HG02938 (cell line): ENCODE measurements around the gene HSF2BP.
"Not testable (repeated sequence)": the region's sequence is repeated elsewhere in the genome, so short reads cannot be mapped to it uniquely, and the experiment has no call there.

Experiments
- ATAC-seq: cut with Tn5 transposase; IDR thresholded peaks from one replicate; pipeline ENCODE4 v1.9.1; 2021; ENCODE audit warnings: mild to moderate bottlenecking, moderate library complexity; ENCODE audit not compliant: unreplicated experiment

The HSF2BP gene

DNA sequence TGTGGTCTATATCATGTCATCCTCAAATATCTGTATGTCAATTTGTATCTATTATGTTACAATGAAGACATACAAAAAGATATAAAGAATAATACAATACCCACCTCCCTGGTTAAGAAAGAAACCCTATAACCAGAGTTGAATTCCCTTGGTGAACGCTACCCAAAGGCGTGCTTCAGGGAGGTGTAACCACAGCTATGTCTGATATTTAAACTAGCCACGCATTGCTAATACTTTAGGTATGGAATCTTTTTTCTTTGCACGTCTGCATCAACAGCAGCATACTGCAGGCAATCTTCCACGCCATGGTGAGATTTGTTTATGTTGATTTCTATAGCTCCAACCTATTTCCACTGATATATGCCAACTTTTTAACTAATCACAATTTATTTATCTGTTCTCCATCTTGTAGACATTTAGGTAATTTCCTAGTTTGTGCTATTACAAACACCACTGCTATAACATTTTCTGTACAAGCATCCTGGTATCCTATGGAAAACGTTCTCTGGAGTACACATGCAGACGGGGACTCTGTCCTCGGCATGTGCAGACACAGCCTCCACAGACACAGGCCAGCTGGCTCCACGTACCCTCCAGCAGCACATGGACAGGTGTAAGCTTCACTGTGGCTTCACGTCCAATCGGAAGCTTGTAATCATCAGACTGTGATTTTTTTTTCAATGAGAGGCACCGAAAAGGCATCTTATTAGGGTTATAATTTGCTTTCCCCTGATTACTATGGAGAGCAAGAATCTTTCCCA, 58.5 kb downstream of the HSF2BP start:
- no peak for ATAC-seq

GRCh38 chr21:43599728-43600127, 59.6 kb downstream of the HSF2BP start:
- no peak for ATAC-seq

GRCh38 chr21:43598416-43599120, 60.7 kb downstream of the HSF2BP start:
- no peak for ATAC-seq

DNA sequence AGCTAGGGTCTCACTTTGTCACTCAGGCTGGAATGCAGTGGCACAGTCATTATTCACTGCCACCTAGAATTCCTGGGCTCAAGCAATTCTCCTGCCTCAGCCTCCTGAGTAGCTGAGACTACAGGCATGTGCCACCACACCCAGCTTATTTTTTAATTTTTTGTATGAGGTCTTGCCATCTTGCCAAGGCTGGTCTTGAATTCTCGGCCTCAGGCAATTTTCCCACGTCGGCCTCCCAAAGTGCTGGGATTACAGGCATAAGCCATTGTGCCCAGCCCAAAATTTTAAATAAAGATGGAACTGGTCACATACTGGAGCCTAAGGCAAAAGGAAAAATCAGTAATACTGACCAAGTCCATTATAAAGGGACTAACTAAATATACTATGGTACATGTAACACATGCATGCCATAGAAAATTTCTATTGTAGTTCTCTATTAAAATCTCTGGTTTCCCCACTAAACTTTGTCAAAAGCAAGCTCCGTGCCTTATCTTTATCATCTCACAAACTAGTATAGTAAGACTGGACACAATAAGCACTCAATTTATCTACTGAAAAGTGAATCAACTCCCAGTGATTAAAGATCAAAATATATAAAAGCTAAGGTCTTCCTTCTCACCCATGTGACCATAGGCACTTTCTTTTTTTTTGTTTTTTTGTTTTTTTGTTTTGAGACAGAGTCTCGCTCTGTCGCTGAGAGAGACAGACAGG, 61.6 kb downstream of the HSF2BP start:
- ATAC-seq, result no peak

- ATAC-seq, result no peak
These were observed 62.2 kb downstream of the HSF2BP start for GRCh38 chr21:43597052-43597451.

DNA sequence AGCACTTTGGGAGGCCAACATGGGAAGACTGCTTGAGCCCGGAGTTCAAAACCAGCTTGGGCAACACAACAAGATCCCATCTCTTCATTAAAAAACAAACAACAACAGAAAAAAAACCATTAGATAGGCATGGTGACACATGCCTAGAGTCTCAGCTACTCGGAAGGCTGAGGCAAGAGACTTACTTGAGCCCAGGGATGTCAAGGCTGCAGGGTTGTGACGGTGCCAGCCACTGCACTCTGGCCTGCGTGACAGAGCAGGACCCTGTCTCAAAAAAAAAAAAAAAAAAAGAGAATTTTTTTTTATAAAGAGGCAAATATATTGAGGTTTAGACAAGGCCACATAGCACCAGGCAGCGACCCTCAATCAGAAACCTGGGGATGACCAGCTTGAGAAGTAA, 62.7 kb downstream of the HSF2BP start:
- ATAC-seq, result no peak

DNA sequence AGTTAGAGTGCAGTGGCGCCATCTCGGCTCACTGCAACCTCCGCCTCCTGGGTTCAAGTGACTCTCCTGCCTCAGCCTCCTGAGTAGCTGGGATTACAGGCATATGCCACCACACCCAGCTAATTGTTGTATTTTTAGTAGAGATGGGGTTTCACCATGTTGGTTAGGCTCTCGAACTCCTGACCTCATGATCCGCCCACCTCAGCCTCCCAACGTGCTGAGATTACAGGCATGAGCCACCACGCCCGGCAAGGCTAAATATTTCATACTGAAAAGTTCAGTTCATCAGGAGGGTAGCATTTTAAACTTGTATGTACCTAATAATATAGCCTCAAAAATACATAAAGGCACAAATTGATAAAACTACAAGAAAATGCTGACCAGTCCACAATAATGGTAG, 63.5 kb downstream of the HSF2BP start:
- not testable (repeated sequence) for ATAC-seq

GRCh38 chr21:43593078-43593477, 66.2 kb downstream of the HSF2BP start:
- no peak for ATAC-seq

DNA sequence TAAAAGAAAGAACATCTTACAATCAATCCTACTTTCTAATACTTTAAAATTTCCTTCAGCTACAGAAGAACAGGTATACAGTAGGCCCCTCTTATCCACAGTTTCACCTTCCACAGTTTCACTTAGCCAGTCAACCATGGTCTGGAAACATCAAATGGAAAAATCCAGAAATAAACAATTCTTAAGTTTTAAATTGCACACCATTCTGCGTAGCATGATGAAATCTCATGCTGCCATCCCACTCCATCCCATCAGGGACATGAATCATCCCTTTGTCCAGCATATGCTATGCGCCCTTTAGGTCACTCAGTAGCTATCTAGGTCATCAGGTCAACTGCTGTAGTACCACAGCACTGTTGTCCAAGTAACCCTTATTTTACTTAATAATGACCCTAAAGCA, 67.7 kb downstream of the HSF2BP start:
- no peak for ATAC-seq

GRCh38 chr21:43590194-43590593, 69.1 kb downstream of the HSF2BP start:
- ATAC-seq, result no peak

GRCh38 chr21:43588957-43589356, 70.3 kb downstream of the HSF2BP start:
- ATAC-seq, result no peak

DNA sequence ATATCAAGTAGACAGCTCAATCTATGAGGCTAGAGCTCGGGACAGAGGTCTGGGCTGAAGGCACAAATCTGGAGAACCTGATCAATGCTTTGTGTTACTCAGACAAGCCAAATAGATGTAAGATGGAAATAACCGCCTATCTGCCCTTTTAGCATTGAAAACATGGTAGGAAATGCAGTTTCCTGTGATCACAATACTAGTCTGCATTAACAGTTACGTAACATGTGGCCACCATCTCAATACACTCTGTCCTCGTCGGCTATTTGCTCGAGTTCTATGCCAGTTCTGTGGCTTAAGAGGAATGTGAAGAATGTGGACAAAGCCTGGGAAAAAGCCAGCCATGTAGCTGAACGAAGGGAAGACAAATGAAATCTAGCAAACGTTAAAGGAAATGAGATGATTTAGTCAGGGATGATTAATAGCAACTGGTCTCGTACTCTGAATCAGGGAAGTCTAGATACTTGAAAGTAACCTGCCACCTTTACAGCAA, 73.3 kb downstream of the HSF2BP start:
- no peak for ATAC-seq

DNA sequence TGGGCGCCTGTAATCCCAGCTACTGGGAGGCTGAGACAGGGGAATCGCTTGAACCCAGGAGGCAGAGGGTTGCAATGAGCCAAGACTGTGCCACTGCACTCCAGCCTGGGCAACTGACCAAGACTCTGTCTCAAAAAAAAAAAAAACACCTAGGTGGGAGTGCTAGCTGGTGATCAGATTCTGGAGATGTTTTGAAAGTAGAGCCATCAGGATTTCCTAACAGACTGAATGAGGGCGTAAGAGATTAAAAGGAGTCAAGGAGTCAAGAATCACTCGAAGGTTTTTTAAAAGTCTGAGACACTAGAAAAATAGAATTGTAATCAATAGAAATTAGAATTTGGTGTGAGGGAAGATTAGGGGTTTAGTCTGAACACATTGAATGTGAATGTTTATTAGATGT, 73.8 kb downstream of the HSF2BP start:
- ATAC-seq, result no peak

GRCh38 chr21:43581453-43581852, 77.8 kb downstream of the HSF2BP start:
- no peak for ATAC-seq

- no peak for ATAC-seq
These were observed 80.5 kb downstream of the HSF2BP start for GRCh38 chr21:43578677-43579303.

GRCh38 chr21:43575473-43575844, 83.8 kb downstream of the HSF2BP start:
- no peak for ATAC-seq

DNA sequence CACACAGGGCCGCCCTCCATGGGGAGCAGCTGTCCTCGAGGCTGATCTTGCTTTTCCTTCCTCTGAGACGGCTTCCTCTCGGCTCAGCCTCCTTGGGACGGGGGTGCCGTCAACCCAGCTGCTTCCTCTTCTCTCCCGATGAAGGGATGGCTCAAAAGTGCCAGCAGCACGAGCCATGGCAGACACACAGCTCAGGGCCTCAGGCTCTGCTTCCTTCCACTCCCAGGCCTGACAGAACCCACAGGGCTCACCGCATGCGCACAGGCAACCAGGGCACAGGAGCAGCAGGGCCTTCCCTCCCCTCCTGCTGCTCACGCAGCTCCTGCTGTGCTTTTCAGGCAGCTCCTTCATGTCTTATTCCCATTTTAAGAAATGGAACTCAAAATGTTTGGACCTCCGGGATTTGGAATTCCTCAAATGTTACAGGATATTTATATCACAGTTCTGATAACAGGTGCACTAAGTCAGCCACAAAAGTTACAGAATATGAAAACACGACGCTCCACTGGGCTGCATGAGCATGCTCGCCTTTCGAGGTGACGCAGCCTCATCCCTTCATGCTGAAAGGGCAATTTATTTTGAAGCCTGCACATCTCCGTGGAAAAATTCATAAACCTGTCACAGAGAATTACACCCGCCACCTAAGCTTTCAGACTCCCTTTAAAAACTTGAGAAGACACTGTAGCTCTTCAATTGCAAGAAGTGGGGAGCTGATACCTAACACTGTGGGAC, 84.4 kb downstream of the HSF2BP start:
- no peak for ATAC-seq

DNA sequence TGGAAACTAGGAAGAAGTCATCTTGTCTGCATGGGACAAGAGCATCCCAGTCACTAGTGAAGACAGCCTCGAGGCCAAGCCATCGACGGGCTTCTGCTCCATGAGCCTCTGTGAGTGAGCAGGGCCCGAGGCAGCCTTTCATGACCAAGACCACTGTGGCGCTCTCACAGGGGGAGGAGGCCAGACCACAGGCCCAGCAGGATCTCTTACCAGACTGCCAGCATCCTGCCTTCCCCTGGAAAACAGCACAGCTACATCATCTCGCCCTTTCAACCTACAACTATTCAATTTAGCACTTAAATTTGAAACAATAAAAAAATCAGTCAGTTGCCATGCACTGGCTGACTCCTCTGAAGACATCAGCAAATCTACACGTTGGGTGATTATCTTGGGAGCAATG, 85.4 kb downstream of the HSF2BP start:
- no peak for ATAC-seq

DNA sequence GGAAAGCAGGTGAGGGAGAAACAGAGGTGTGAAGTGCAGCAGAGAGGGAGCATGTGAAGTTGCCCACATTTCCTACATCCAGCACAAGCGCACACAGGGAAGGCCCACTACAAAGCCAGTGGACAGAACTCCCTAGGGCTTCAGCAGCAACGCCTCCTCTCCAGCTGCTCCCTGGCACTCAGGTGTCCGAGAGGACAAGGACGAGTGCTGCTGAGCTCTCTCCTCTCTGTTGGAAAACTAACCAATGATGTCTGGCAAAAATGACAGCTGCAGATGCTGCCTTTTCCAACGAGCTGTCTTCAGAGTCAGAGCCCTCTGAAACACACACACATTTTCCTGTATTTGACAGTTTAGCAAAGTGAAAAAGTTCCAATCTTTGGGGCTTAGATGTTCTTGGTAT, 86.8 kb downstream of the HSF2BP start:
- no peak for ATAC-seq

- ATAC-seq, result no peak
These were observed 87.3 kb downstream of the HSF2BP start for GRCh38 chr21:43571976-43572375.

DNA sequence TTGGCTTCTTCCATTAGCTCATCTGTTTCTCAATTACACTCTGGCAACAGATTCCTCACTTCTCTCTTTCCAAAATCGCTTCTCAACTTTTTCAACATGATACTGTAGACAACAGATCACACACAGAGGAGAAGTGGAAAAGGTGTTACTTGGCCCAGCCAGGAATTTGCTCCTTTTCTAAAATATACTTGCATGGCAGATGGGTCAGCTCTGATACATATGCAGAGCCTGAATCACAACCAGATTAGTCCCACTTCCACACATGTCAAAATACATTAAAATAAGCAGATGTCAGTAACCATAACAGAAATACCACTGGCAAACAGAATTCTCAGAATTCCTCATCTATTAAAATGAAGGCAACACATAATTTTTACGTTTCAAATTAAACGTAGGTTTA, 89.1 kb downstream of the HSF2BP start:
- not testable (repeated sequence) for ATAC-seq
